ENCODE measurements around the gene SLC26A1. TPM values are rescaled to one million over a fixed set of nuclear protein-coding genes. Genes with fewer than 3 reads are reported as not detected.

Gene SLC26A1
- total and polyA plus RNA-seq, 2 of the 13 experiments (the other 11 are each of a cell fraction or from before 2014, with no cell fraction given) = 5.4 to 22.9 TPM

GRCh38 chr4:1009542-1010394, 16.6 kb upstream of the SLC26A1 start (continued):
- TF ChIP-seq BCL3 (CRISPR knock-in tag; IDR thresholded peaks at IDR 0.05) (no peak), SP5 (CRISPR knock-in tag; IDR thresholded peaks at IDR 0.05; ENCODE audit: borderline replicate concordance, low read depth) (peak; percentile 42; the same call in 1 of the 2 replicates), ZNF780A (CRISPR knock-in tag; IDR thresholded peaks at IDR 0.05) (0 out of 2 replicates have a peak, but pooled peaks have one; percentile 32), TGIF2 (CRISPR knock-in tag; IDR thresholded peaks at IDR 0.05) (0 out of 2 replicates have a peak, but pooled peaks have one; percentile 22), SP1 (IDR thresholded peaks at IDR 0.05) (no peak), SP1 (CRISPR knock-in tag; IDR thresholded peaks at IDR 0.05) (peak; percentile 16; the same call in 1 of the 2 replicates), ETV6 (CRISPR knock-in tag; conservative IDR thresholded peaks at IDR 0.05) (no peak), ZFP90 (CRISPR knock-in tag; IDR thresholded peaks at IDR 0.05; ENCODE audit: borderline replicate concordance) (peak; percentile 47; the same call in 1 of the 2 replicates), TAF15 (IDR thresholded peaks at IDR 0.05; ENCODE audit: low read depth, low read length, poor library complexity, severe bottlenecking) (no peak), ZNF770 (CRISPR knock-in tag; IDR thresholded peaks at IDR 0.05) (peak; percentile 33; the same call in 1 of the 2 replicates)
- TF ChIP-seq, protein P1, sequence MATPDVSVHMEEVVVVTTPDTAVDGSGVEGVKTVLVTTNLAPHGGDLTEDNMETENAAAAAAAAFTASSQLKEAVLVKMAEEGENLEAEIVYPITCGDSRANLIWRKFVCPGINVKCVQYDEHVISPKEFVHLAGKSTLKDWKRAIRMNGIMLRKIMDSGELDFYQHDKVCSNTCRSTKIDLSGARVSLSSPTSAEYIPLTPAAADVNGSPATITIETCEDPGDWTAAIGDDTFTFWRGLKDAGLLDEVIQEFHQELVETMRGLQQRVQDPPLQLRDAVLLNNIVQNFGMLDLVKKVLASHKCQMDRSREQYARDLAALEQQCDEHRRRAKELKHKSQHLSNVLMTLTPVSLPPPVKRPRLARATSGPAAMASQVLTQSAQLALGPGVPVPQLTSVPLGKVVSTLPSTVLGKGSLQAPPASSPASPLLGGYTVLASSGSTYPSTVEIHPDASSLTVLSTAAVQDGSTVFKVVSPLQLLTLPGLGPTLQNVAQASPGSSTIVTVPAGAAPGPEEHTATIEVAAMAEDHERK (CRISPR knock-in tag; IDR thresholded peaks at IDR 0.05; ENCODE audit: low read depth) = no peak

All from HepG2 (cell line).